ENCODE data around the gene ZFYVE26. TPM values are rescaled to one million over a fixed set of nuclear protein-coding genes. Genes with fewer than 3 reads are reported as not detected.

Gene ZFYVE26
- total RNA-seq, 2 experiments from 2014 or later = 20.5 to 23.2 TPM

DNA sequence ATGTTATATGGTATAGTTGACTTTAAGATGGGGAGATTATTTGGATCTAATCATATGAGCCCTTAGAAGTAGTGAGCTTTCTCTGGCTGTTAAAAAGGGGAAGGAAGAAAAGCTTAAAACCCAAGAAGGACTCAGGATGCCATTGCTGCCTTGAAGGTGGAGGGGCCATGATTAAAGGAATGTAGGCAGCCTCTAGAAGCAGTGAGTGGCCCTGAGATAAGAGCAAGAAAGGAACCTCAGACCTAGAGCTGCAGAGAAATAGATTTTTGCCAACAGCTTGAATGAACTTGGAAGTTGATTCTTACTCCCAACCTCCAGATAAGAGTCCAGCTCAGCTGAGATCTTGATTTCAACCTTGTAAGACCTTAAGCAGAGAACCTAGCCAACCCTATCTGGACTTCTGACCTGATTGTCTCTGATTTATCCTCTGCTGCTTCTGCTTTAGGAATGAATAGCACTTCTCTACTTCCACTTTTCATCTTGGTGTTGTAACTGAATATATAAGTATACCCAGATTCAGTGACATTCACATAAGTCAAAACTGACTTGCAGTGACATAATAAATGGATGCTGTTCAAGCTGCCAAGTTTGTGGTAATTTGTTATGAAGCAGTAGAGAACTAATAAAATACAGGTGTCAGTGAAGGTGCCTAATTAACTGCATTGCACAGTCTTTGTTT lies 36.7 kb upstream of the ZFYVE26 start:
- Mint-ChIP-seq H3K4me3 (no peak overlapping the region), H3K27ac (no peak overlapping the region), H3K27me3 (no peaks in the 10 kb centered on the region), H3K4me1 (ENCODE audit: low read depth) (peaks cover 5% of the 10 kb centered on the region), H3K36me3 (ENCODE audit: low read depth) (peaks cover 15% of the 10 kb centered on the region), H3K9me3 (peaks cover 7% of the 10 kb centered on the region)
- POLR2A ChIA-PET = interaction anchor here (0.6 kb wide), 1 partner anchor 29 kb away, joined by 3 read pairs; no protein-coding TSS in a partner anchor
- Histone ChIP-seq H3K27me3 (ENCODE audit: control insufficient read depth in 1 of 2, insufficient read depth in 2 of 2, low read length in 2 of 2) (no peaks in the 10 kb centered on the region), H3K4me3 (ENCODE audit: low read length) (no peak overlapping the region), H3K36me3 (ENCODE audit: insufficient read depth, low read length) (no peaks in the 10 kb centered on the region), H3K27ac (ENCODE audit: low read depth in 1 of 2, low read length in 2 of 2) (no peak overlapping the region), H3K4me1 (ENCODE audit: insufficient read depth, low read length) (no peaks in the 10 kb centered on the region), H3K9me3 (ENCODE audit: control insufficient read depth in 1 of 2, insufficient read depth in 1 of 2, low read length in 2 of 2) (peaks cover 0 to 5% of the 10 kb centered on the region in 2 experiments)
- peak in 3 of 14 experiments; percentile 17 to 26 (median 24) for DNase-seq
- TF ChIP-seq, protein P1, sequence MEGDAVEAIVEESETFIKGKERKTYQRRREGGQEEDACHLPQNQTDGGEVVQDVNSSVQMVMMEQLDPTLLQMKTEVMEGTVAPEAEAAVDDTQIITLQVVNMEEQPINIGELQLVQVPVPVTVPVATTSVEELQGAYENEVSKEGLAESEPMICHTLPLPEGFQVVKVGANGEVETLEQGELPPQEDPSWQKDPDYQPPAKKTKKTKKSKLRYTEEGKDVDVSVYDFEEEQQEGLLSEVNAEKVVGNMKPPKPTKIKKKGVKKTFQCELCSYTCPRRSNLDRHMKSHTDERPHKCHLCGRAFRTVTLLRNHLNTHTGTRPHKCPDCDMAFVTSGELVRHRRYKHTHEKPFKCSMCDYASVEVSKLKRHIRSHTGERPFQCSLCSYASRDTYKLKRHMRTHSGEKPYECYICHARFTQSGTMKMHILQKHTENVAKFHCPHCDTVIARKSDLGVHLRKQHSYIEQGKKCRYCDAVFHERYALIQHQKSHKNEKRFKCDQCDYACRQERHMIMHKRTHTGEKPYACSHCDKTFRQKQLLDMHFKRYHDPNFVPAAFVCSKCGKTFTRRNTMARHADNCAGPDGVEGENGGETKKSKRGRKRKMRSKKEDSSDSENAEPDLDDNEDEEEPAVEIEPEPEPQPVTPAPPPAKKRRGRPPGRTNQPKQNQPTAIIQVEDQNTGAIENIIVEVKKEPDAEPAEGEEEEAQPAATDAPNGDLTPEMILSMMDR (IDR thresholded peaks at IDR 0.05) = no peak
- CTCF ChIA-PET = no interaction called here
- intact Hi-C loops (cut with DNase I, micrococcal nuclease) = no loop called here
- no peak for ATAC-seq (ENCODE audit: poor library complexity)

DNA sequence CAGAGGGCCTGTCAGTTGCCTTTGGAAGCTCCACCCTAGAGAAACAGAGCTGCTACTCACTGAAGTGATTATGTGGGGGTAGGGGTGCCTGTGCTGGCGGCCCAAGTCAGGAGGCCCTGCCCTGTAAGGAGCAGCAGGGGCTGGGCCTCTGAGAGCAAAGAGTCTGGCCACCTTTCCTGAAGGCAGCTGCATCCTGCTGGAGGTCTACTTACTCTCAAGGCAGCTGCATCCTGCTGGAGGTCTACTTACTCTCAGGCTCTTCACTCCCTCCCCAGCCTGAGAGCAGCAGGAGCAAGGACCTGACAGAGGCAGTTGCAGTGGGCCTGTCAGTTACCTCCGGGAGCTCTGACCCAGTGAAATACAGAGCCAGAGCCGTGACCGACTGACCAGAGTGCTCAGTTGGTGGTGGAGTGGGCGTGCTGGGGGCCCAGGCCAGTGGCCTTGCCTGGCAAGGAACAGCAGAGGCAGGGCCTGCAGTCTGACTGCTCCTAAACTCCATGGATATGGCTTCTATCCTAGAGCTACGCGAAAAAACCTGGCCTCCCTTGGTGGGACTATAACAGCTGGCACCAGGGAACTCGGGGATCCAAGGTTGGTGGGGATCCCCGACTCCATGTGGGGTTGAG lies 35.5 kb upstream of the ZFYVE26 start:
- ATAC-seq (ENCODE audit: poor library complexity) (no peak), DNase-seq (no peak)
- Histone ChIP-seq H3K4me3 (ENCODE audit: low read length) (no peak overlapping the region), H3K9me3 (ENCODE audit: control insufficient read depth in 1 of 2, insufficient read depth in 1 of 2, low read length in 2 of 2) (peaks cover 0 to 7% of the 10 kb centered on the region in 2 experiments), H3K4me1 (ENCODE audit: insufficient read depth, low read length) (no peaks in the 10 kb centered on the region), H3K27me3 (ENCODE audit: control insufficient read depth in 1 of 2, insufficient read depth in 2 of 2, low read length in 2 of 2) (no peaks in the 10 kb centered on the region), H3K36me3 (ENCODE audit: insufficient read depth, low read length) (no peaks in the 10 kb centered on the region), H3K27ac (ENCODE audit: low read depth in 1 of 2, low read length in 2 of 2) (no peak overlapping the region)
- H3K27ac Mint-ChIP-seq = no peak overlapping the region
- no peak overlapping the region for H3K4me3 Mint-ChIP-seq
- ChIA-PET POLR2A (no interaction called here), CTCF (no interaction called here)
- H3K27me3 Mint-ChIP-seq = no peaks in the 10 kb centered on the region
- H3K36me3 Mint-ChIP-seq (ENCODE audit: low read depth) = peaks cover 27% of the 10 kb centered on the region
- intact Hi-C loops (cut with DNase I, micrococcal nuclease) = no loop called here
- peaks cover 11% of the 10 kb centered on the region for H3K9me3 Mint-ChIP-seq
- H3K4me1 Mint-ChIP-seq (ENCODE audit: low read depth) = peaks cover 5% of the 10 kb centered on the region
- TF ChIP-seq, protein P1 (IDR thresholded peaks at IDR 0.05) = no peak

DNA sequence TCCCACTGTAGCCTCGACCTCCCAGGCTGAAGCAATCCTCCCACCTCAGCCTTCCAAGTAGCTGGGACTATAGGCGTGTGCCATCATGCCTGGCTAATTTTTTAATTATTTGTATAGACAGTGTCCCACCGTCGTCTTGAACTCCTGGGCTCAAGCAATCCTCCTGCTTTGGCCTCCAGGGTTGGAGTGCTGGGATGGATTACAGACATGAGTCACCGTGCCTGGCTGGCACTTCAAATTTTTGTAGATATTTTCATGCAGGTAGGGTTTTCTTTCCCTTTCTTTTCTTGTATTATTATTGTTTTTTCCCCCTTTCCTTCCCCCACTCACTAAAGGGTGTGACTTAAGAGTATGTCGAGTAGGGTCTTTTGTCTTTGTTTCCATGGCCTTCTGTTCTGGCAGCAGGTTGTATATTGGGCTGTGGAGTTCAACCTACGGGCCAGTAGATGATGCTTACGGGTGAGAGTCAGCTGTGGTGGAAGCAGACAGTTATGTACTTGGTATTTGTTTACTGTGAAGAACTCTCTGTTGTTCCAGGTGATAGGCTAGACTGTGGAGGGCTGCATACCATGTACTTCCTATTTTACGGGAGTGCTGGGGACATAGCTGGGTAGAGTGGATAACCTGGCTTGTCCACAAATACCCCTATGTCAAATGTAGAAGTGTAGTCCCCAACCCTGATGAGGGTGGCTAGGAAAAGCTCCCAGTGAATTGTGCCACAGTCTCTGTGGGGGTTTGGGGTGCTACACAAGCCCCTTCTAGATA lies 33.9 kb upstream of the ZFYVE26 start:
- intact Hi-C loops (cut with DNase I, micrococcal nuclease) = no loop called here
- TF ChIP-seq, protein P1 (IDR thresholded peaks at IDR 0.05) = no peak
- CTCF ChIA-PET = no interaction called here
- ATAC-seq (ENCODE audit: poor library complexity) (no peak), DNase-seq (no peak)
- Histone ChIP-seq H3K9me3 (ENCODE audit: control insufficient read depth in 1 of 2, insufficient read depth in 1 of 2, low read length in 2 of 2) (peaks cover 0 to 20% of the 10 kb centered on the region in 2 experiments), H3K27me3 (ENCODE audit: control insufficient read depth in 1 of 2, insufficient read depth in 2 of 2, low read length in 2 of 2) (no peaks in the 10 kb centered on the region), H3K4me1 (ENCODE audit: insufficient read depth, low read length) (no peaks in the 10 kb centered on the region), H3K36me3 (ENCODE audit: insufficient read depth, low read length) (no peaks in the 10 kb centered on the region), H3K27ac (ENCODE audit: low read depth in 1 of 2, low read length in 2 of 2) (no peak overlapping the region), H3K4me3 (ENCODE audit: low read length) (no peak overlapping the region)
- Mint-ChIP-seq H3K27ac (no peak overlapping the region), H3K9me3 (peaks cover 11% of the 10 kb centered on the region), H3K4me3 (no peak overlapping the region), H3K36me3 (ENCODE audit: low read depth) (peaks cover 30% of the 10 kb centered on the region), H3K27me3 (no peaks in the 10 kb centered on the region), H3K4me1 (ENCODE audit: low read depth) (peaks cover 5% of the 10 kb centered on the region)
- POLR2A ChIA-PET = no interaction called here
